Epithelial cell of esophagus (primary cell): ENCODE measurements around the gene ZNF366.
A peak's percentile ranks its signal among the peaks of the same experiment; 100 is the strongest.

ENCODE experiments used
- DNase-seq: peaks from one replicate; pipeline ENCODE4 v3.0.0; 2010; ENCODE audit warnings: low read depth
- H3K4me3 ChIP-seq: 2 replicates; pipeline ENCODE4 v1.5.1; 2011; ENCODE audit warnings: mild to moderate bottlenecking, low read length, control low read depth
- CTCF ChIP-seq: IDR thresholded peaks from 2 replicates; pipeline ENCODE4 v1.5.1; 2011; ENCODE audit warnings: low read depth, mild to moderate bottlenecking, low read length, control low read depth, inconsistent platforms; ENCODE audit not compliant: insufficient read depth; ENCODE audit errors: missing control alignments

ZNF366 gene

DNA sequence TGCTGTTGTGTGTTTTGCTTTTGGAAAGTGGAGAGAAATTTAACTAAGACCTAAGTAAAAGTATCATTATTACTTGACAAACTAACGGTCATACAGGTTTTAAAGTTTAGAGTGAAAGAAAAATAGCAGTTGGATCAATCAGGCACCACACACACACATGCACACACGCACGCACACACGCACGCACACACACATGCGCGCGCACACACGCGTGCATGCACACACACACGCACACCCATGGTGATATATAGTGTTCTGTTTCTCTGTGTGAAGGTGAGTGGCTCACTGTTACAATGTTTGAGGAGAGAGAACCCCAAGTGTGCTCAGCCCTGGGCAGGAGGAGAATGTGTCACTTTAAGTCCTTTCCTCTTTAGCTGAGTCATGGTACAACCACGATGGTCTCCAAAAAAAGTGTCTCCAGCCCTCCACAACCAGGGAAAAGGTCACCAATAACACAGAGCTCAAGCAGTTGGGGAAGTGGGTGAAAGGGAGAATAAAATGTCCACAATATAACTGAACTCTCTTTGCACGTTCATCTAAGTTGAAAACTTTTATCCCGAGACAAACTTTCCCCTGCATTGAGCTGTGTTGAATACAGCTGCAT is 3.2 kb downstream of the ZNF366 start:
- H3K4me3 ChIP-seq, result no peak overlapping the region
- no peak for DNase-seq
- no peak for TF ChIP-seq CTCF

GRCh38 chr5:72501488-72501887 is 5.7 kb downstream of the ZNF366 start:
- DNase-seq, result no peak
- H3K4me3 ChIP-seq, result no peak overlapping the region
- TF ChIP-seq CTCF, result no peak

GRCh38 chr5:72499730-72500129 is 7.5 kb downstream of the ZNF366 start:
- TF ChIP-seq CTCF, result no peak
- no peak for DNase-seq

GRCh38 chr5:72499090-72499489 is 8.1 kb downstream of the ZNF366 start:
- H3K4me3 ChIP-seq, result no peak overlapping the region
- DNase-seq, result no peak
- no peak for TF ChIP-seq CTCF

More at GRCh38 chr5:72499730-72500129, 7.5 kb downstream of the ZNF366 start:
- no peak overlapping the region for H3K4me3 ChIP-seq

GRCh38 chr5:72498284-72498683 is 8.9 kb downstream of the ZNF366 start:
- no peak for TF ChIP-seq CTCF
- peak; percentile 45 for DNase-seq

DNA sequence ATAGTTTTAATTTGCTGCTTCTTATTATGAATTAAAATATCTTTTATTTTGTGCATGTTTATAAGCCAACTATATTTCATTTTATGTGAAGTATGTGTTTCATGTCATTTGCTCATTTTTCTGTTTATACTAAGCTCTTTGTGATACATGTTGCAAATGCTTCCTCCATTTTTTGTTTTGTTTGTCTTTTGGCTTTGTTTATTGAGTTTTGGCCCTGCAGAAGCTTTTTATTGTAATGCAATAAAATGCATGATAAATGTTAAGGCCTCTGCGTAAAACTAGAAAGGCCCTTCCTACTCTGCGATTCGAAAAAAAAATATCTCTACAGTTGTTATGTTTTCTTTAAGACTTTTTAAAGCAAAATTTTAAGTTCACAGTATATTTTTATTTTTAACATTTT is 9.4 kb downstream of the ZNF366 start:
- no peak for TF ChIP-seq CTCF
- no peak for DNase-seq
- no peak overlapping the region for H3K4me3 ChIP-seq

More at GRCh38 chr5:72498284-72498683, 8.9 kb downstream of the ZNF366 start:
- H3K4me3 ChIP-seq, result no peak overlapping the region

- no peak overlapping the region for H3K4me3 ChIP-seq
- DNase-seq, result no peak
- TF ChIP-seq CTCF, result no peak
These were observed 11.8 kb downstream of the ZNF366 start for GRCh38 chr5:72495410-72495809.
